GM19023 (cell line): Measurements from ENCODE around the gene PIGU.
"Not testable (repeated sequence)": the region's sequence is repeated elsewhere in the genome, so short reads cannot be mapped to it uniquely, and the experiment has no call there.

Experiments used
- ATAC-seq: cut with Tn5 transposase; IDR thresholded peaks from one replicate; pipeline ENCODE4 v1.9.1; 2021; ENCODE audit warnings: mild to moderate bottlenecking, moderate library complexity; ENCODE audit not compliant: unreplicated experiment

The PIGU gene

GRCh38 chr20:34676642-34677373 lies at the start of gene PIGU:
Gene PIGU (minus strand): TSS chr20:34677092. CDS start chr20:34677085, 7 bp downstream.
- peak; percentile 95 for ATAC-seq

DNA sequence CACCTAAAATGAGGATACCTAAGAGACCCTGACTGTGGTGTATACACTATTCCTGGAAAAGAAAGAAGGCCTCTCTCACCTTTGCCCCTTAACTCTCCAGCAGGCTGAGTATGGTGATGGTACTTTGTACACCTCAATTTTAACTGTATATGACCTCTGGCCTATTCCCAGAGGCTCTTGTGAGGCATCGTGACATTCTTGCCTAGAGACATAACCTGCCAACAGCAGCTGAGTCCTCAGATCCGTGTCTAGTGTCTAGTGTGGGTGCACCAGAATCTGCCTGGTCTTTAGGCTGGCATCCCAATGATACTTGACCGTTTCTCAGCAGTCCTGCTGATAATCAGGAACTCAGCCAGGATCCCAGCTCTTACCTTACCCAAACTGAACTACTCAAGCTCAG lies 47.3 kb upstream of the PIGU start:
- no peak for ATAC-seq

GRCh38 chr20:34722560-34722959 lies 45.7 kb upstream of the PIGU start:
- ATAC-seq, result not testable (repeated sequence)

- ATAC-seq, result no peak
Observed at GRCh38 chr20:34720266-34720665, 43.4 kb upstream of the PIGU start.

DNA sequence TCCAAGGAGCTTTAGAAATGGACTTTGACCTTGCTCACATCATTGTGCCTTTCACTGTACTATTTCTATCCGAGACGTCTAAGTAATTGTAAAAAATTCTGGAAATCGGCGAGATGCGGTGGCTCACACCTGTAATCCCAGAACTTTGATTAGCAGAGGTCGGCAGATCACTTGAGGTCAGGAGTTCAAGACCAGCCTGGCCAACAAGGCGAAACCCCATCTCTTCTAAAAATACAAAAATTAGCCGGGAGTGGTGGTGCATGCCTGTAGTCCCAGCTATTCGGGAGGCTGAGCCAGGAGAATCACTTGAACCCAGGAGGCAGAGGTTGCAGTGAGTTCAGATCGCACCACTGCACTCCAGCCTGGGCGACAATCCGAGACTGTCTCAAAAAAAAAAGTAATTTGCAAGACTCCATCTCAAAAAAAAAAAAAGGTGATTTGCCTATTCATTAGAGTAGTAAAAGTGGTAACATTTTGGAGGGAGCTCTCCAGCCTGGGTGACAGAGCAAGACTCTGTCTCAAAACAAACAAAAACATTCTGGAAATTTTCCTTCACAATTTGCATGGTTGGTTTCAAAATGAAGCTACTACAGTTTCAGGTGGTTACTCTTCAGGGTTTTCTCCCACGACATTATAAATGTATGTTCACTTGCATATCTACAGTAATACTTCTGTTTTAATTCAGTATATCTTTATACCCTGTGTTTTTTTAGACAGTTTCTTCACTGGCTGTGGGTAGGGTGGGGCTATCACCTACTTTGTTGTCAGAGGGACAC lies 42.5 kb upstream of the PIGU start:
- ATAC-seq, result peak; percentile 78

DNA sequence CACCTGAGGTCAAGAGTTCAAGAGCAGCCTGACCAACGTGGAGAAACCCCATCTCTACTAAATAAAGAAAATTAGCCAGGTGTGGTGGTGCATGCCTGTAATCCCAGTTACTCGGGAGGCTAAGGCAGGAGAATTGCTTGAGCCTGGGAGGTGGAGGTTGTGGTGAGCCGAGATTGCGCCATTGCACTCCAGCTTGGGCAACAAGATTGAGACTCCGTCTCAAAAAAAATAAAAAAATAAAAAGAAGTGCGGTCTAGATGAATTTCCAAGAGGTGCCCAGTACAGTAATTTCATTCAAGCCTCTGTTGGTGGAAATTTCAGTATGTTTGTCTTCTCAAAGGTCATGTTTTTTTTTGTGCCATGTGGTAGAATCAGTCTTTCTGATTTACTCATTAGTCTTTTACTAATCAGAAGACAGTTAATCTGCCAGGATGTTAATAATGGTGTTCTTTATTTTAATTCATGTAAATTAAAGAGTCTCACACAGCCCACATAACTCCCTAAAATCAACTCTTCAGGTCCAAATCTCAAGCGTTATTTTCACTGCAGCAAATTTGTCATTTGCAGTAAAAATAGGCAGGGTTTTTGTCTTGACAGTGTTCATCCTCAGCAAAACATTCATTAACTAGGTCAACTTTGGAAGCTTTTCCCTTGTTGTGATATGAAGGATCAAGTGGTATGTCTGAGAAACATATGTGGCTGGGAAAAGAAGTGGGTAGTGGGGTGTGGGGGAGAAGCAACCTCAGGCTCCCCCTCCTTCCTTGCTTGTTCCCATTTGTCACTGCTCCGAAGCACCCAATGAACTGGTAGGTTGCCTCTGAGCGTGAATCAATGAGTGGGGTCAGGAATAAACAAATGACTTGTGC lies 40.6 kb upstream of the PIGU start:
- no peak for ATAC-seq

DNA sequence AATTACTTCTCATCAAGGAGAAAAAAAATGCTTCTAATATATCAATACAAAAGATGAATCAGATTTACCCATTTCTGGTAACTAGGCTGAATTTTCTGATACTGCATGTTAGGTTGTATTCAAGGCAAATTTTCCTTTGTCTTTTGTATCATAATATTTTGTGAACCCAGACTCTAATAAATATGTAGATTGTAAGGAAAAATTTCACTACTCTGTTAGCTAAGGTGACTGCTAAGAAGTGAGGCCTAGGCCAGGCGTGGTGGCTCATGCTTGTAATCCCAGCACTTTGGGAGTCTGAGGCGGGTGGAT lies 40.0 kb upstream of the PIGU start:
- no peak for ATAC-seq

DNA sequence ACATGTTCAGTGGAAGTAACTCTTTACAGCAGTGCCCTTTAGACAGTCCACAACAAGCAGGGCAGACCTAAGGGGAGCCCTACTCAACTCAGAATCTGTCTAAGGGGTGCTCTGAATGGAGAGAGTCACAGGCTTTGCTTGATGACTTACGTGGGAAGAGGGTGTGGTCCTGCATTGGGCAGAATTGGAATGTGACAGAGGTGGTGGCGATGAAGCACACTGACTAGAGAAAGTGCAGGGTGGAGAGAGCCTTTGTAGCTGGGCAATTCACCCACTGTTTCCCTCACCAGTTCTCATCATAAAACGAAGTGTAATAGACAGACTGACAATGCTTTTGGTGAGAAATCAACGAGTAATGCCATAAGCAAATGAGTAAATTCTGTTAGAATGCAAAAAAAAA lies 38.5 kb upstream of the PIGU start:
- ATAC-seq, result no peak

DNA sequence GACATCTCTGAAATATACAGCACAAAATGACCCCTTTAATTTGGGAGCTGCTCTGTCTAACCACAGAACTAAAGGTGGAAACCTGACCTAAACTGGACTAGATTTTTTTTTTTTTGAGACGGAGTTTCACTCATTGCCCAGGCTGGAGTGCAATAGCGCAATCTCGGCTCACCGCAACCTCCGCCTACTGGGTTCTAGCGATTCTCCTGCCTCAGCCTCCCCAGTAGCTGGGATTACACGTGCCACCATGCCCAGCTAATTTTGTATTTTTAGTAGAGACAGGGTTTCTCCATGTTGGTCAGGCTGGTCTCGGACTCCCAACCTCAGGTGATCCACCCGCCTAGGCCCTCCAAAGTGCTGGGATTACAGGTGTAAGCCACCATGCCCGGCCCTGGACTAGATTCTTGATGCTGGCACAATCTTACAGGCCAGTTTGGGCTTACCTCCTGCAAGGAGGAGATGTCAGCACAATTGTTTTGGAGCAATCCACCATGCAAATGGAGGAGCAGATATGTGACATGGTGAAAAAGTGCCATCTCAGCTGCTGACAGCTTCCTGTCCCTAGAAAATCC lies 37.1 kb upstream of the PIGU start:
- ATAC-seq, result not testable (repeated sequence)

- ATAC-seq, result no peak
Observed at GRCh38 chr20:34713194-34713943, 36.5 kb upstream of the PIGU start.

- ATAC-seq, result no peak
Observed at GRCh38 chr20:34712525-34713192, 35.8 kb upstream of the PIGU start.

GRCh38 chr20:34711813-34712430 lies 35.0 kb upstream of the PIGU start:
- ATAC-seq, result no peak

DNA sequence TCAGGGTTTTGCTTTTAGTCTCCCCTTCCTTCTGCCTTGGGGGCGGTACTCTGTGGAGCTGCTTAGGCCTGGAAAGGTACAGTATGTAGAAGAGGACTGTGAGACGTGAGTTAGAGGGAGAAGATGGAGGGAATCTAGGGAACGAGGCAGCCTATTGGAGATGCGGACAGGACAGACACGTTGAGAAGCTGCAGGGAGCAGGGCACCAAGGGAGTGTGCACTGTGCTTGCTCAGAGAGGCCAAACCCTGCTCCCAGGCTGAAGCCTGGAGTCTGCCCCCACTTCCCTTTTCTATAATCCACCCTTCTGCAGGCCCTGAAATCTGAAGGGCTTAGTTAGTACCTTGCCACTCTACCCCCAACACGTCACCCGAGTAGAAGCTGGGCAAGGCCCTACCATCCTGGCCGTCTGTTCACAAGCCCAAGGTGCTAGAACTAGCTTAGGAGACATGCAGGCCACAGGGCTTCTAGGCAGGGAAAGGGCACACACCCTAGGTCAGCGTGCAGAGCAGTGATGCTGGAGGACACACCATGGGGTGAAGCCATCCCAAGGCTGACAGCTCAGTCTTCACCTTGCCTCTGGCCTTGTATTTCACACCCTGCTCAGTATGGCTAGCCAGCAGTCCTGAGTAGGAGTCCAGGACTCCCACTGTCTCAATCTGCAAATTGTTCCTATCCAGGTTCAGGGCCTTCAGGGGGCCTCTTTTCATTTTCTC lies 34.1 kb upstream of the PIGU start:
- no peak for ATAC-seq

GRCh38 chr20:34710568-34710839 lies 33.6 kb upstream of the PIGU start:
- ATAC-seq, result no peak

DNA sequence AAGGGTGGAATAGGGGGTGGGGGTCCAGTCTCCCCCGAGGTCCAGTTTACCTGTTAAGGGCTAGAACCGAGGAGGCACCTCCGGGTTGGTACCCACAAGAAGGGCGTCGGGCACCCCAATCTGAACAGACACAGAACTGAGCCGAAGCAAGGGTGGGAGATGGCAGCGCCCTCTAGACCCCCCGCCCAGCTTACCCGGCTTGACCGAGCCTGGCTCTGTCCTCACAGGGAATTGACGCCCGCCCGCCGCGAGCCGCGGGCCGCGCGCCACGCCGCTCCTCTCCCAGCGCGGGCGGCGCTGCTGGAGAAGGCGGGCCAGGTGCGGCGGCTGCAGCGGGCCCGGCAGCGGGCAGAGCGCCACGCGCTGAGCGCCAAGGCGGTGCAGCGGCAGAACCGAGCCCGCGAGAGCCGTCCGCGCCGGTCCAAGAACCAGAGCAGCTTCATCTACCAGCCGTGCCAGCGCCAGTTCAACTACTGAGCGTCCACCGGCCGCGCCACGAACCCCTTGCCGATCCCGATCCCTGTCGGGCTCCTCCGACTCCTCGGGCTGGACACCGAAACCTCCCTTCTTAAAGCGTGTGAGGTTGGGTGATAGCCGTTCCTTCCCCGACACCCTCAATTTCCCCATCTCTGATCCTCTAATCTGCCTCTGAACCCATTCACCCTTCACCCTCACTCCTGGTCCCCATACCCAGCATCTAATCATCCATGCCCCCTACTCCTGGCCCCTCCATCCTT lies 33.1 kb upstream of the PIGU start:
- ATAC-seq, result peak; percentile 41

DNA sequence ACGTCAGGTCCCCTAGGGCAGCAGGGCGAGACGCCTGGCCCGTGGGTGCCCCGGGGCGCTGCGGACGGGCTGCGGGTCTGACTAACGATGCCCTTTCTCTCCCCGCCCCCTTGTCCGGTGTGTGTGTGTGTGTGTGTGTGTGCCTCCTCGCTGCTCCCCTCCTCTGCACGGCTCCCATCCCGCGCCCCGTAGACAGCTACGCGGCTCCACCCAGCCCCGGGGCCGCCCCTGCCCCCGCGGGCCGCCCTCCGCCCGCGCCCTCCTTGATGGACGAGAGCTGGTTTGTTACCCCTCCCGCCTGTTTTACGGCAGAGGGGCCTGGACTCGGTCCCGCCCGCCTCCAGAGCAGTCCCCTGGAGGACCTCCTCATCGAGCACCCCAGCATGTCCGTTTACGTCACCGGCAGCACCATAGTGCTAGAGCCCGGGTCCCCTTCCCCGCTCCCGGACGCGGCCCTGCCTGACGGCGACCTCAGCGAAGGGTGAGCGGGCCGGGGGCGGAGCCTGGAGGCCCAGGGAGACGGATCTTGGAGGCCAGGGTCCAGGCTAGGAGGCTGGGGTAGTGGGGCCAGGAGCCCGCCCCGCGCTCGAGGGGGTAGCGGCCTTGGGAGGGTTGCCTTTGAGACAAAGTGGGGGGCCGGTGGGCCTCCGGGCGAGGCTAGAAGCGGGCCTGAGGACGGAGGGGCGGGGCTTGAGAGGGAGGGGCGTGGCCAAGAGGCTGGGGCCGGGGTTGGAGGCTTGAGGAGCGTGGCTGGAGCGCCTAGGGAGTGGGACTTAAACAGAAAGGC lies 32.3 kb upstream of the PIGU start:
- peak; percentile 49 for ATAC-seq

DNA sequence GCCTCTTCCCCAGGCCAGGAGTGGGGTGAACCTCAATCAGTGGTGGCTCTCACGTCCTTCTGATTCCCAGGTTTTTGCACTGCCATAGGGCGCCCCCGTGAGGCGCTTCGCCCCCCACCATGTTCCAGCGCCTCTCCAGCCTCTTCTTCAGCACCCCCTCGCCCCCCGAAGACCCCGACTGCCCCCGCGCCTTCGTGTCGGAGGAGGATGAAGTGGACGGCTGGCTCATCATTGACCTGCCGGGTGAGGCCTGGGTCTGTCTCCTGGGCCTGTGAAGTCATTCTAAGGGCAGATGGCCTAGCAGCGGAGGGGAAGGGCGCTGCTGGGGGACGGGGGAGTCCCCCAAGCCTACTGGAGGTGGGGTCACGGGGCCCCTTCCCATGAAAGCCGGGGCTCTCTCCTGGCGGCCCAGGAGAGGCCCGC lies 31.7 kb upstream of the PIGU start:
- ATAC-seq, result peak; percentile 11
